ENCODE results near the gene FBXO10.

FBXO10 gene

GRCh38 chr9:37592108-37592951 lies 16.1 kb upstream of the FBXO10 start, which contains the start of gene TOMM5:
TSS of gene TOMM5 (minus strand) at chr9:37592597. CDS start at chr9:37592532, 65 bp downstream.
- DNase-seq (ENCODE audit: low read depth) = peak; percentile 76

GRCh38 chr9:37587521-37587920 lies 11.3 kb upstream of the FBXO10 start:
- no peak for DNase-seq (ENCODE audit: low read depth)

GRCh38 chr9:37583522-37584121 lies 7.4 kb upstream of the FBXO10 start:
- no peak for DNase-seq (ENCODE audit: low read depth)

- peak; percentile 76 for DNase-seq (ENCODE audit: low read depth)
Observed at GRCh38 chr9:37582548-37583157, 6.5 kb upstream of the FBXO10 start.

GRCh38 chr9:37575511-37575914 lies 667 bp downstream of the FBXO10 start:
- DNase-seq (ENCODE audit: low read depth) = no peak

GRCh38 chr9:37575001-37575400 lies 1.2 kb downstream of the FBXO10 start:
- peak; percentile 37 for DNase-seq (ENCODE audit: low read depth)

GRCh38 chr9:37574241-37574721 lies 1.9 kb downstream of the FBXO10 start:
- peak; percentile 74 for DNase-seq (ENCODE audit: low read depth)

- no peak for DNase-seq (ENCODE audit: low read depth)
Observed at GRCh38 chr9:37571282-37571681, 4.9 kb downstream of the FBXO10 start.

- DNase-seq (ENCODE audit: low read depth) = no peak
Observed at GRCh38 chr9:37566716-37567115, 9.5 kb downstream of the FBXO10 start.

GRCh38 chr9:37565661-37566618 lies 10.2 kb downstream of the FBXO10 start:
- no peak for DNase-seq (ENCODE audit: low read depth)

GRCh38 chr9:37564916-37565315 lies 11.3 kb downstream of the FBXO10 start:
- no peak for DNase-seq (ENCODE audit: low read depth)

GRCh38 chr9:37563806-37564513 lies 12.2 kb downstream of the FBXO10 start:
- no peak for DNase-seq (ENCODE audit: low read depth)

- no peak for DNase-seq (ENCODE audit: low read depth)
Observed at GRCh38 chr9:37562826-37563225, 13.4 kb downstream of the FBXO10 start.

- no peak for DNase-seq (ENCODE audit: low read depth)
Observed at GRCh38 chr9:37561682-37562081, 14.5 kb downstream of the FBXO10 start.

GRCh38 chr9:37559855-37560592 lies 16.2 kb downstream of the FBXO10 start:
- DNase-seq (ENCODE audit: low read depth) = no peak

GRCh38 chr9:37559125-37559524 lies 17.1 kb downstream of the FBXO10 start:
- no peak for DNase-seq (ENCODE audit: low read depth)

- no peak for DNase-seq (ENCODE audit: low read depth)
Observed at GRCh38 chr9:37555786-37556185, 20.4 kb downstream of the FBXO10 start.

- no peak for DNase-seq (ENCODE audit: low read depth)
Observed at GRCh38 chr9:37554318-37554717, 21.9 kb downstream of the FBXO10 start.

- DNase-seq (ENCODE audit: low read depth) = no peak
Observed at GRCh38 chr9:37551888-37552287, 24.3 kb downstream of the FBXO10 start.

GRCh38 chr9:37551468-37551867 lies 24.7 kb downstream of the FBXO10 start:
- DNase-seq (ENCODE audit: low read depth) = no peak

Measured in fibroblast of the conjunctiva (primary cell).